ENCODE results near the gene RAB40C.

The RAB40C gene

GRCh38 chr16:549544-550263 is 40.2 kb upstream of the RAB40C start:
- no peak for TF ChIP-seq CTCF (IDR thresholded peaks at IDR 0.05; ENCODE audit: low read depth, low read length)
- H3K4me3 ChIP-seq (replicated peaks in 1 of 2; ENCODE audit: low read depth in 2 of 2, low read length in 2 of 2) = no peak overlapping the region
- DNase-seq (ENCODE audit: low read depth in 2 of 2) = no peak

GRCh38 chr16:551210-551609 is 38.7 kb upstream of the RAB40C start:
- no peak for TF ChIP-seq CTCF (IDR thresholded peaks at IDR 0.05; ENCODE audit: low read depth, low read length)
- DNase-seq (ENCODE audit: low read depth in 2 of 2) = no peak
- no peak overlapping the region for H3K4me3 ChIP-seq (replicated peaks in 1 of 2; ENCODE audit: low read depth in 2 of 2, low read length in 2 of 2)

- H3K4me3 ChIP-seq (replicated peaks in 1 of 2; ENCODE audit: low read depth in 2 of 2, low read length in 2 of 2) = no peak overlapping the region
- TF ChIP-seq CTCF (IDR thresholded peaks at IDR 0.05; ENCODE audit: low read depth, low read length) = no peak
- no peak for DNase-seq (ENCODE audit: low read depth in 2 of 2)
Observed at GRCh38 chr16:552171-552570, 37.7 kb upstream of the RAB40C start.

- no peak overlapping the region for H3K4me3 ChIP-seq (replicated peaks in 1 of 2; ENCODE audit: low read depth in 2 of 2, low read length in 2 of 2)
- no peak for DNase-seq (ENCODE audit: low read depth in 2 of 2)
- TF ChIP-seq CTCF (IDR thresholded peaks at IDR 0.05; ENCODE audit: low read depth, low read length) = no peak
Observed at GRCh38 chr16:553601-554296, 36.1 kb upstream of the RAB40C start.

- H3K4me3 ChIP-seq (replicated peaks in 1 of 2; ENCODE audit: low read depth in 2 of 2, low read length in 2 of 2) = no peak overlapping the region
- DNase-seq (ENCODE audit: low read depth in 2 of 2) = no peak
- no peak for TF ChIP-seq CTCF (IDR thresholded peaks at IDR 0.05; ENCODE audit: low read depth, low read length)
Observed at GRCh38 chr16:554297-554621, 35.6 kb upstream of the RAB40C start.

GRCh38 chr16:554640-555365 is 35.1 kb upstream of the RAB40C start:
- no peak overlapping the region for H3K4me3 ChIP-seq (replicated peaks in 1 of 2; ENCODE audit: low read depth in 2 of 2, low read length in 2 of 2)
- TF ChIP-seq CTCF (IDR thresholded peaks at IDR 0.05; ENCODE audit: low read depth, low read length) = no peak
- peak; percentile 42 to 69 for DNase-seq (ENCODE audit: low read depth in 2 of 2)

All from cardiac fibroblast (primary cell).